Astrocyte (in vitro differentiated cells and primary cell): ENCODE results near the gene PAK6.

Experiments used
- EZH2 ChIP-seq: IDR thresholded peaks from 2 replicates; pipeline ENCODE4 v1.6.1; 2012; ENCODE audit warnings: mild to moderate bottlenecking, low read length, inconsistent platforms; ENCODE audit not compliant: insufficient read depth
- TF ChIP-seq, protein P1 (sequence below): IDR thresholded peaks from 2 replicates; pipeline ENCODE4 v1.5.1; 2011; ENCODE audit warnings: low read depth, mild to moderate bottlenecking, inconsistent platforms, low read length, moderate library complexity; ENCODE audit not compliant: insufficient read depth

DNA sequence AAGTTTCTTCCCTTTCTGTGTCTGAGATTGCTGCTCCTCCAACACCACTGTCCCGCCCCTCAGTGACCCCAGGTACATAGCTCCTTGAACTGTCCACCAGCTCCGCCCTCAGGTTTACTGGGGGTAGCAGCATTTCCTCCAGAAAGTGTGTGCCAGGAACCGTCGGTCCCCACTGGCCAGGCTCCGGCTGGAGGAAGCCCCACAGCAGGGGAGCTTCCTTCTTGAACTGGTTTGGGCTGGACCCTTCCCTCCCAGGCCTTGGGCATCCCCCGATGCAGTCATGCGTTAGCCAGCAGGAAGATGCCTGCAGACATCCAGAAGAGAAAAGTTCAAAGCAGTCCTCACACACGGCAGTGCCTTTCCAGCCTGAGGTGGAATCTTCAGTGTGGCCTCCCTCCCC is 19.7 kb downstream of the PAK6 start:
- TF ChIP-seq, protein P1, sequence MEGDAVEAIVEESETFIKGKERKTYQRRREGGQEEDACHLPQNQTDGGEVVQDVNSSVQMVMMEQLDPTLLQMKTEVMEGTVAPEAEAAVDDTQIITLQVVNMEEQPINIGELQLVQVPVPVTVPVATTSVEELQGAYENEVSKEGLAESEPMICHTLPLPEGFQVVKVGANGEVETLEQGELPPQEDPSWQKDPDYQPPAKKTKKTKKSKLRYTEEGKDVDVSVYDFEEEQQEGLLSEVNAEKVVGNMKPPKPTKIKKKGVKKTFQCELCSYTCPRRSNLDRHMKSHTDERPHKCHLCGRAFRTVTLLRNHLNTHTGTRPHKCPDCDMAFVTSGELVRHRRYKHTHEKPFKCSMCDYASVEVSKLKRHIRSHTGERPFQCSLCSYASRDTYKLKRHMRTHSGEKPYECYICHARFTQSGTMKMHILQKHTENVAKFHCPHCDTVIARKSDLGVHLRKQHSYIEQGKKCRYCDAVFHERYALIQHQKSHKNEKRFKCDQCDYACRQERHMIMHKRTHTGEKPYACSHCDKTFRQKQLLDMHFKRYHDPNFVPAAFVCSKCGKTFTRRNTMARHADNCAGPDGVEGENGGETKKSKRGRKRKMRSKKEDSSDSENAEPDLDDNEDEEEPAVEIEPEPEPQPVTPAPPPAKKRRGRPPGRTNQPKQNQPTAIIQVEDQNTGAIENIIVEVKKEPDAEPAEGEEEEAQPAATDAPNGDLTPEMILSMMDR, result no peak
- no peak for TF ChIP-seq EZH2
